Right lobe of liver (tissue), 6 donors: Measurements from ENCODE around the gene TFF3. TPM values are rescaled to one million over a fixed set of nuclear protein-coding genes. Genes with fewer than 3 reads are reported as not detected.

Experiments
- ATAC-seq, 4 donors: fragments of 200-7000 bp; cut with Tn5 transposase; one replicate each; pipeline ENCODE4 v1.9.1; 2020; ENCODE audit warnings: mild to moderate bottlenecking in 4 of 4, moderate library complexity in 4 of 4
- DNase-seq, 3 donors: peaks; one replicate each; pipeline ENCODE4 v3.0.0-alpha.2; 2020
- H3K27ac ChIP-seq, 3 donors: fragments of 200-600 bp; one replicate each; pipeline ENCODE4 v1.8.0; 2022
- H3K27me3 ChIP-seq, 2 donors: fragments of 200-600 bp; one replicate each; pipeline ENCODE4 v1.8.0; 2022
- H3K36me3 ChIP-seq, 4 donors: fragments of 200-600 bp; sonication (generic) in 1 of 4; one replicate each; pipeline versions ENCODE4 v1.5.1 to v1.8.0; 2017 to 2022; ENCODE audit warnings: control low read depth in 1 of 4
- H3K4me1 ChIP-seq, 4 donors: fragments of 200-600 bp; sonication (generic) in 1 of 4; one replicate each; pipeline versions ENCODE4 v1.5.1 to v1.8.0; 2017 to 2022; ENCODE audit warnings: control low read depth in 1 of 4
- H3K4me3 ChIP-seq, 3 donors: fragments of 200-600 bp; one replicate each; pipeline ENCODE4 v1.8.0; 2022
- H3K9me3 ChIP-seq, 4 donors: fragments of 200-600 bp; sonication (generic) in 1 of 4; one replicate each; pipeline versions ENCODE4 v1.5.1 to v1.8.0; 2017 to 2022; ENCODE audit warnings: control low read depth in 1 of 4
- CTCF ChIP-seq, 4 donors: fragments of 200-600 bp in 3 of 4; fragments of 450-650 bp in 1 of 4; IDR thresholded peaks; one replicate each; pipeline versions ENCODE4 v1.5.1 to v1.8.0; 2016 to 2022; ENCODE audit warnings: antibody characterized with exemption in 4 of 4, mild to moderate bottlenecking in 2 of 4
- POLR2A ChIP-seq: fragments of 450-650 bp; IDR thresholded peaks from one replicate; pipeline ENCODE4 v1.6.1; 2017; ENCODE audit warnings: antibody characterized with exemption, mild to moderate bottlenecking
- WGBS: methylation state at CpG from one replicate; pipeline ENCODE4 v1.1.6; 2018; ENCODE audit warnings: low coverage, low lambda C conversion rate; ENCODE audit not compliant: insufficient coverage; ENCODE audit errors: missing lambda C conversion rate; 5-methylcytosine and 5-hydroxymethylcytosine counted together
- intact Hi-C, 2 donors: fragments of 100-400 bp; cut with DNase I; formaldehyde crosslinking; loops; one replicate each; pipeline versions ENCODE4 v1.11.2 to v1.14.1; 2022
- total RNA-seq, 6 experiments: library from RNA; depleted of rRNA in 2 of 6; stranded (reverse); fragments of >200 nt in 2 of 6; fragmentation: NEBNext Ultra II Directional in 3 of 6; extraction: Animal tissue kit (Norgen Biotek cat#: 25700) in 3 of 6; gene quantifications; one replicate each; pipeline versions ENCODE4 v1.1.0 to v1.2.4, GENCODE V29; 2016 to 2023
- donor health status: DM: no; HTN: yes; CAD: no.
- donor health status: DM: no; HTN: no; CAD: no.
- donor health status: DM: no; HTN: no; CAD: no.
- donor health status: DM: no; HTN: yes; CAD: no.
- donor health status: DM: no; HTN: yes; CAD: no.

Gene TFF3
- total RNA-seq, 6 experiments from 2014 or later, result 0.88 to 6.8 (median 2.5) TPM

- Histone ChIP-seq H3K9me3 (no peaks in the 10 kb centered on the region), H3K27me3 (no peaks in the 10 kb centered on the region), H3K27ac (no peak overlapping the region), H3K4me1 (peaks cover 0 to 4% (median 0%) of the 10 kb centered on the region in 4 donors), H3K36me3 (no peaks in the 10 kb centered on the region), H3K4me3 (no peak overlapping the region)
- intact Hi-C loops, result no loop called here
- DNase-seq (no peak), ATAC-seq (no peak)
- TF ChIP-seq CTCF (IDR thresholded peaks at IDR 0.05) (no peak), POLR2A (no peak)
- 29% methylated on average over 1 of the region's 11 CpGs for WGBS
Measured at GRCh38 chr21:42279888-42280287, 35.3 kb downstream of the TFF3 start.

- no peaks in the 10 kb centered on the region for H3K27me3 ChIP-seq
- no peak overlapping the region for H3K4me3 ChIP-seq
- H3K4me1 ChIP-seq, result peaks cover 0 to 4% (median 0%) of the 10 kb centered on the region in 4 donors
- ATAC-seq (no peak), DNase-seq (no peak)
- TF ChIP-seq POLR2A, result no peak
- no peak for TF ChIP-seq CTCF (IDR thresholded peaks at IDR 0.05)
- 95% methylated on average over 8 of the region's 20 CpGs for WGBS
- no peak overlapping the region for H3K27ac ChIP-seq
- H3K36me3 ChIP-seq, result no peaks in the 10 kb centered on the region
- no peaks in the 10 kb centered on the region for H3K9me3 ChIP-seq
- intact Hi-C loops, result no loop called here
Measured at GRCh38 chr21:42279341-42279871, 35.8 kb downstream of the TFF3 start.

- ATAC-seq (no peak), DNase-seq (no peak)
- TF ChIP-seq CTCF (IDR thresholded peaks at IDR 0.05), result no peak
- no peak for TF ChIP-seq POLR2A
- H3K36me3 ChIP-seq, result no peaks in the 10 kb centered on the region
- H3K27me3 ChIP-seq, result no peaks in the 10 kb centered on the region
- no peak overlapping the region for H3K27ac ChIP-seq
- intact Hi-C loops, result no loop called here
- no peaks in the 10 kb centered on the region for H3K9me3 ChIP-seq
- H3K4me3 ChIP-seq, result no peak overlapping the region
- 70% methylated on average over 8 of the region's 19 CpGs for WGBS
- peaks cover 0 to 4% (median 0%) of the 10 kb centered on the region in 4 donors for H3K4me1 ChIP-seq
Measured at GRCh38 chr21:42278451-42279149, 36.6 kb downstream of the TFF3 start.

GRCh38 chr21:42277593-42277992, 37.6 kb downstream of the TFF3 start:
- no peak for DNase-seq
- no peak for ATAC-seq
- no peaks in the 10 kb centered on the region for H3K27me3 ChIP-seq
- intact Hi-C loops, result no loop called here
- WGBS, result 78% methylated on average over 4 of the region's 4 CpGs
- TF ChIP-seq CTCF (IDR thresholded peaks at IDR 0.05) (no peak), POLR2A (no peak)
- H3K4me1 ChIP-seq, result peaks cover 0 to 4% (median 0%) of the 10 kb centered on the region in 4 donors
- no peak overlapping the region for H3K27ac ChIP-seq
- H3K4me3 ChIP-seq, result no peak overlapping the region
- H3K36me3 ChIP-seq, result no peaks in the 10 kb centered on the region
- no peaks in the 10 kb centered on the region for H3K9me3 ChIP-seq
